WTC11 (cell line): ENCODE measurements around the gene MOGAT1. TPM values are rescaled to one million over a fixed set of nuclear protein-coding genes. Genes with fewer than 3 reads are reported as not detected.

Experiments used
- ATAC-seq: fragments of 200-7000 bp; cut with Tn5 transposase; 2 replicates; pipeline ENCODE4 v1.10.0; 2021; ENCODE audit warnings: mild to moderate bottlenecking, moderate library complexity
- CTCF ChIA-PET: fragments of 300-600 bp; sonication (Branson Sonifier 250); formaldehyde crosslinking; loops from one replicate; lab custom pipeline; 2021; ENCODE audit warnings: antibody characterized with exemption; lab: Charles Lee
- POLR2A ChIA-PET: fragments of 350-600 bp; sonication (Branson Sonifier 250); formaldehyde crosslinking; loops from one replicate; lab custom pipeline; 2021; ENCODE audit warnings: antibody characterized with exemption; lab: Charles Lee
- DNase-seq: peaks from one replicate; pipeline ENCODE4 v3.0.0; 2021; ENCODE audit warnings: low spot score
- H3K27ac Mint-ChIP-seq: 2 replicates; pipeline ENCODE4 v1.8.0; 2021; ENCODE audit warnings: mixed read lengths
- H3K27me3 Mint-ChIP-seq: 2 replicates; pipeline ENCODE4 v1.8.0; 2021; ENCODE audit warnings: low read depth, mild to moderate bottlenecking, moderate library complexity, mixed read lengths
- H3K36me3 Mint-ChIP-seq: 2 replicates; pipeline ENCODE4 v1.8.0; 2021; ENCODE audit warnings: mixed read lengths
- H3K4me1 Mint-ChIP-seq: 2 replicates; pipeline ENCODE4 v1.8.0; 2022; ENCODE audit warnings: mixed read lengths
- H3K4me3 Mint-ChIP-seq: 2 replicates; pipeline ENCODE4 v1.8.0; 2021; ENCODE audit warnings: mild to moderate bottlenecking, moderate library complexity, mixed read lengths
- H3K9me3 Mint-ChIP-seq: 2 replicates; pipeline ENCODE4 v1.8.0; 2021; ENCODE audit warnings: mixed read lengths
- AFF4 ChIP-seq: sonication (generic); formaldehyde crosslinking; IDR thresholded peaks from 2 replicates; pipeline ENCODE4 v1.8.1; 2023; ENCODE audit warnings: mild to moderate bottlenecking, missing genetic modification reagents, borderline replicate concordance
- ATF3 ChIP-seq: sonication (generic); formaldehyde crosslinking; conservative IDR thresholded peaks from 2 replicates; pipeline ENCODE4 v1.8.1; 2022; ENCODE audit warnings: mild to moderate bottlenecking, missing genetic modification reagents
- CBFB ChIP-seq: sonication (generic); formaldehyde crosslinking; IDR thresholded peaks from 2 replicates; pipeline ENCODE4 v1.8.1; 2022; ENCODE audit warnings: mild to moderate bottlenecking, low read depth, missing genetic modification reagents
- CDX4 ChIP-seq: fragments of 250-450 bp; sonication (Bioruptor Pico); IDR thresholded peaks from 2 replicates; pipeline ENCODE4 v1.9.0; 2021; ENCODE audit warnings: moderate library complexity, mild to moderate bottlenecking, inconsistent platforms, borderline replicate concordance
- GABPB1 ChIP-seq: sonication (generic); formaldehyde crosslinking; IDR thresholded peaks from 2 replicates; pipeline ENCODE4 v1.8.1; 2023; ENCODE audit warnings: mild to moderate bottlenecking, missing genetic modification reagents
- GRHL2 ChIP-seq: fragments of 250-450 bp; sonication (Bioruptor Pico); IDR thresholded peaks from 2 replicates; pipeline ENCODE4 v1.8.0; 2022; ENCODE audit warnings: mild to moderate bottlenecking, moderate library complexity; ENCODE audit not compliant: insufficient replicate concordance, severe bottlenecking
- MXD4 ChIP-seq: fragments of 250-450 bp; sonication (Bioruptor Pico); IDR thresholded peaks from 2 replicates; pipeline ENCODE4 v1.8.0; 2021; ENCODE audit warnings: mild to moderate bottlenecking, moderate library complexity, borderline replicate concordance
- NFYB ChIP-seq: sonication (generic); formaldehyde crosslinking; conservative IDR thresholded peaks from 2 replicates; pipeline ENCODE4 v1.8.0; 2022; ENCODE audit warnings: low read depth, missing genetic modification reagents
- NR1H2 ChIP-seq: sonication (generic); formaldehyde crosslinking; IDR thresholded peaks from 2 replicates; pipeline ENCODE4 v1.9.0; 2021; ENCODE audit warnings: mild to moderate bottlenecking, moderate library complexity, missing genetic modification reagents
- OVOL2 ChIP-seq: fragments of 250-450 bp; sonication (Bioruptor Pico); IDR thresholded peaks from 2 replicates; pipeline ENCODE4 v1.9.0; 2021; ENCODE audit warnings: mild to moderate bottlenecking, borderline replicate concordance
- PREB ChIP-seq: sonication (generic); formaldehyde crosslinking; IDR thresholded peaks from 2 replicates; pipeline ENCODE4 v1.8.1; 2022; ENCODE audit warnings: mild to moderate bottlenecking, missing genetic modification reagents, moderate library complexity, borderline replicate concordance
- RORB ChIP-seq: fragments of 250-450 bp; sonication (Bioruptor Pico); IDR thresholded peaks from 2 replicates; pipeline ENCODE4 v1.9.0; 2021; ENCODE audit warnings: mild to moderate bottlenecking
- USF2 ChIP-seq: sonication (generic); formaldehyde crosslinking; IDR thresholded peaks from 2 replicates; pipeline ENCODE4 v1.8.1; 2023; ENCODE audit warnings: mild to moderate bottlenecking, missing genetic modification reagents, moderate library complexity
- ZMAT4 ChIP-seq: fragments of 250-450 bp; sonication (Bioruptor Pico); IDR thresholded peaks from 2 replicates; pipeline ENCODE4 v1.9.0; 2021; ENCODE audit warnings: mild to moderate bottlenecking
- ZNF281 ChIP-seq: sonication (generic); formaldehyde crosslinking; IDR thresholded peaks from 2 replicates; pipeline ENCODE4 v1.8.0; 2023; ENCODE audit warnings: mild to moderate bottlenecking, missing genetic modification reagents
- ZNF425 ChIP-seq: fragments of 250-450 bp; sonication (Bioruptor Pico); conservative IDR thresholded peaks from 2 replicates; pipeline ENCODE4 v1.9.0; 2021; ENCODE audit warnings: mild to moderate bottlenecking
- ZNF532 ChIP-seq: fragments of 250-450 bp; sonication (Bioruptor Pico); IDR thresholded peaks from 2 replicates; pipeline ENCODE4 v1.9.0; 2021; ENCODE audit warnings: mild to moderate bottlenecking, borderline replicate concordance
- total RNA-seq: library from RNA; stranded (reverse); gene quantifications from 3 replicates; pipeline ENCODE4 v1.2.3, GENCODE V29; 2021

The MOGAT1 gene
- total RNA-seq, 1 experiment from 2014 or later, result 0.72 TPM

GRCh38 chr2:222673273-222673672, 1.8 kb downstream of the MOGAT1 start (continued):
- TF ChIP-seq PREB (CRISPR knock-in tag), result no peak
- no peak for TF ChIP-seq GABPB1 (CRISPR knock-in tag)
- no peak for TF ChIP-seq RORB (CRISPR knock-in tag)
- no peak for TF ChIP-seq OVOL2 (CRISPR knock-in tag)
- TF ChIP-seq ZNF425 (CRISPR knock-in tag), result no peak
- TF ChIP-seq CBFB (CRISPR knock-in tag), result no peak
- no peak for TF ChIP-seq ATF3 (CRISPR knock-in tag)
- TF ChIP-seq NFYB (CRISPR knock-in tag), result no peak

- DNase-seq (no peak), ATAC-seq (no peak)
- Mint-ChIP-seq H3K36me3 (no peaks in the 10 kb centered on the region), H3K27ac (no peak overlapping the region), H3K4me1 (peaks cover 13% of the 10 kb centered on the region), H3K9me3 (no peaks in the 10 kb centered on the region), H3K4me3 (no peak overlapping the region), H3K27me3 (peaks cover 47% of the 10 kb centered on the region)
- CTCF ChIA-PET, result no interaction called here
- no peak for TF ChIP-seq NR1H2 (CRISPR knock-in tag)
- no peak for TF ChIP-seq ZMAT4 (CRISPR knock-in tag)
- no peak for TF ChIP-seq CDX4 (CRISPR knock-in tag)
- no peak for TF ChIP-seq ZNF281 (CRISPR knock-in tag)
- TF ChIP-seq MXD4 (CRISPR knock-in tag), result no peak
- TF ChIP-seq AFF4, result no peak
- TF ChIP-seq USF2, result no peak
- no peak for TF ChIP-seq ZNF532 (CRISPR knock-in tag)
- no peak for TF ChIP-seq GRHL2
- POLR2A ChIA-PET, result no interaction called here
Measured at GRCh38 chr2:222673883-222674282, 2.4 kb downstream of the MOGAT1 start.
